ENCODE data around the gene PANX3.

PANX3 gene

DNA sequence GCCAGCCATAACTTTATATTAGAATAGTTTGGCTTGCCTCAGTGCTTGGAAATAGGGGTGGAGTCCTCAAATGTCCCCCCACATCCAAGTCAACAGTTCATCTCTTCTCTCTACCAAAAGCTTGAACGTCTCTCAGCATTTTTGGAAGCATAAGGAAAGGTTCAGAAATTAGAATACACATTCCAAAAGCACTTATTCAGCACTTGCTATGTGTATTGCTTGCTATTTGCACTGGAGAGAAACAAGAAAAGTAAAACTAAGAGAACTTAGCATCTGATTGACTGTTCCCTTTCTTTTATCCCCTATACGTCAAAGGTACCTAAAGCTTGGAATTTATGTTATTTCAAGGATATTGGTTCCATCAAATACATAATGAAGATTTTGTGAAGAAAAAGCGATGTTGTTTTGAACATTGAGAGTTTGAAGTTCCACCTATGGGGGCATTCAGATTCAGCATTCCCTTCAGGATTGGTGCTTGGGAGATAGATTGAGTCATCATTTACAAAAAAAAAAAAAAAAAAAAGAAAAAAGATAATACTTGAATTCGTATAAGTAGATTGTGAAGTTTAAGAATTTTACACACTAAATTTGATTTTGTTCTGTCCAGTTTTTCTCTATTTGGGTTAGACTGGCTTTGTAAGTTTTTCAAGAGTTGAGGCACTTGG, 12.8 kb downstream of the PANX3 start:
- DNase-seq (ENCODE audit: low spot score) = no peak
- CTCF ChIA-PET = interaction anchor here (0.6 to 0.7 kb wide), 3 partner anchors 21 to 275 kb away, joined by 3 read pairs; no protein-coding TSS in a partner anchor
- no peak for TF ChIP-seq CTCF (conservative IDR thresholded peaks at IDR 0.05; ENCODE audit: low read depth)
- H3K27ac ChIP-seq = no peak overlapping the region
- POLR2A ChIA-PET (ENCODE audit: low non-redundant PET) = no interaction called here

DNA sequence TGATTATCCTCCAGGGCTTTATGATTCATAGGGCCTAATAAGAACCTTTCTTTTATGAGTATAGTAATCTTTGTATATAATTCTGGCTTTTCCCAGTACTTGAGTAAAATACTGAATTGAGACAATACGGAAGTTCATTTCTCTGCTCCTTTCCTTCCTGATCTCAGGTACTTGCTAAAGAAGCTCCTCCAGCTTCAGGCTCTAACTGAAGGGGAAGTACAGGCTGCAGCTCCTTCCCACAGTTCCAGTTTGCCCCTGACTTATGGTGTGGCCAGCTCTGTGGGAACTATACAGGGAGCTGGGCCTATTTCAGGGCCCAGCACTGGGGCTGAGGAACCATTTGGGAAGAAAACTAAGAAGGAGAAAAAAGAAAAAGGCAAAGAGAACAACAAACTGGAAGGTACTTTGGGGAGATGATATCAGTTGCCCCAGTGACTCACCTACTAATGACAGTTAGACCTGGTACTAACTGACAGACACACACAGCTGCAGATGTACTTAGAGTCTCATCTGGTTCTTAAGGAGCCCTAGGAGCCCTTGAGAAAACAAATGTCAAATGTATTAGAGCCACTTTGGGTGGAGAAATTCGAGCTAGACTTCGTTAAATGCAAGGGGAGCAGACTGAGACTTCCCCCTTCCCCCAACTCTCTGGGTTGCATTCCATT, 14.4 kb downstream of the PANX3 start:
- CTCF ChIA-PET = interaction anchor here (0.7 kb wide), 1 partner anchor 873 kb away, joined by 3 read pairs; no protein-coding TSS in a partner anchor
- no peak for DNase-seq (ENCODE audit: low spot score)
- POLR2A ChIA-PET (ENCODE audit: low non-redundant PET) = no interaction called here
- TF ChIP-seq CTCF (conservative IDR thresholded peaks at IDR 0.05; ENCODE audit: low read depth) = no peak
- no peak overlapping the region for H3K27ac ChIP-seq

- ChIA-PET POLR2A (ENCODE audit: low non-redundant PET) (no interaction called here), CTCF (no interaction called here)
- DNase-seq (ENCODE audit: low spot score) = no peak
- no peak for TF ChIP-seq CTCF (conservative IDR thresholded peaks at IDR 0.05; ENCODE audit: low read depth)
- no peak overlapping the region for H3K27ac ChIP-seq
These were observed 16.3 kb downstream of the PANX3 start for GRCh38 chr11:124627546-124627945.

DNA sequence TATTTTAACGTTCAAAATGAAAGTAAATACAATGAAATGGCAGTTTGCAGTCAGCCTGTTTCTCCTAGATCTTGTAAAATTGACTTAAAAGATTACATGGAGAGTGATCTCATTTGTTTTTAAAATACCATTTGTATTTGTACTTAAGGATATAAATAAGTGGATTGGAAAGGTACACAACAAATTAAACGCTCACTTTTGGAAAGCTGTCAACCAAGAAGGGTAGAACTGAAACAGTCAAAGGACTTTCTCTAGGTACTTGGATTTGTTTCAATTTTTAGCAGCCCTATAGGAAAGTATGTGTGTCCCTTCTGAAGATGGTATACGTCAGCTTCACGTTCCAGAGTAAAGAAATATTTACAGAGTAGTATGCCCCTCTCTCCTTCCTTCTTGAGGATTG, 18.7 kb downstream of the PANX3 start:
- POLR2A ChIA-PET (ENCODE audit: low non-redundant PET) = no interaction called here
- TF ChIP-seq CTCF (conservative IDR thresholded peaks at IDR 0.05; ENCODE audit: low read depth) = no peak
- CTCF ChIA-PET = no interaction called here
- no peak overlapping the region for H3K27ac ChIP-seq
- DNase-seq (ENCODE audit: low spot score) = no peak

DNA sequence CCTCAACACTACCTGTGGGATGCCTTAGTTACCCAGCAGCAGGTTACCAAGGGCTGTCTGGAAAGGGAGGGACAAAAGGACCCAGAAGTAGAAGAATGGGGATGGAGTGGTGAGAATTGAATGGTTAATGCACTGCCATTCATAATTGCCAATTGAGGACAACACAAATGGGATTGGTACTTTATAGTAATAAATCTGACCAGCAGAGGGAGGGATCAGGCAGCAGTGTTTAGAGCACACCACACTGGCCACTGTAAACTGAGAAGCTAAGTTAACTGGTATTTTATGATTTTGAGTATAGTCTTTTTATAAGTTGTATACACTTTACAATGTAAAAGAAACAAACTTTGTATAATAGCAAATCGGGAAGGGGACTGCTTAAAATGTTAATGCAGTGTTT, 22.1 kb downstream of the PANX3 start:
- H3K27ac ChIP-seq = no peak overlapping the region
- peak; percentile 13 for DNase-seq (ENCODE audit: low spot score)
- CTCF ChIA-PET = interaction anchor here (0.5 to 0.7 kb wide), 2 partner anchors 129 to 1191 kb away, joined by 3 to 4 read pairs; no protein-coding TSS in a partner anchor
- TF ChIP-seq CTCF (conservative IDR thresholded peaks at IDR 0.05; ENCODE audit: low read depth) = peak; percentile 18; the same call in 1 of the 2 replicates
- POLR2A ChIA-PET (ENCODE audit: low non-redundant PET) = no interaction called here

- no peak overlapping the region for H3K27ac ChIP-seq
- DNase-seq (ENCODE audit: low spot score) = no peak
- no peak for TF ChIP-seq CTCF (conservative IDR thresholded peaks at IDR 0.05; ENCODE audit: low read depth)
- ChIA-PET POLR2A (ENCODE audit: low non-redundant PET) (no interaction called here), CTCF (no interaction called here)
These were observed 24.7 kb downstream of the PANX3 start for GRCh38 chr11:124635932-124636331.

All from RWPE1 (cell line).